ENCODE measurements around the gene GSX1. TPM values are rescaled to one million over a fixed set of nuclear protein-coding genes. Genes with fewer than 3 reads are reported as not detected.
A peak's percentile ranks its signal among the peaks of the same experiment; 100 is the strongest.
"Not testable (repeated sequence)": the region's sequence is repeated elsewhere in the genome, so short reads cannot be mapped to it uniquely, and the experiment has no call there.

The GSX1 gene
- total RNA-seq (not detected), polyA plus RNA-seq (not detected)
- long read RNA-seq, donor 1 = 0 reads
- long read RNA-seq, donor 2 = 0 reads
- long read RNA-seq, donor 3 = 0 reads

- Histone ChIP-seq H3K4me3 (peak within 1 kb of the TSS; percentile 24), H3K9me3 (peaks cover 0 to 4% of the 10 kb centered on the region in 2 donors), H3K36me3 (no peaks in the 10 kb centered on the region), H3K27ac (no peak within 1 kb of the TSS), H3K4me1 (ENCODE audit: insufficient read depth) (peaks cover 5% of the 10 kb centered on the region), H3K27me3 (peaks cover 5% of the 10 kb centered on the region)
- DNase-seq = peak in 4 of 5 donors; percentile 13 to 70 (median 43)
- TF ChIP-seq EP300 (IDR thresholded peaks at IDR 0.05) (no peak), POLR2A (IDR thresholded peaks at IDR 0.05) (no peak), CTCF (IDR thresholded peaks at IDR 0.05) (no peak)
- intact Hi-C loops (cut with DNase I) = no loop called here
- 2% methylated on average over 52 to 87 of the region's 87 CpGs for whole genome bisulfite sequencing, 3 donors
Observed at GRCh38 chr13:27792393-27793218, at the start of gene GSX1. GSX1 (plus strand) TSS chr13:27792483; CDS start chr13:27792691, 208 bp downstream.

- no peak overlapping the region for H3K4me3 ChIP-seq
- DNase-seq = no peak
- intact Hi-C loops (cut with DNase I) = no loop called here
- no peaks in the 10 kb centered on the region for H3K36me3 ChIP-seq
- 16 to 17% (median 17%) methylated on average over 7 of the region's 7 CpGs for WGBS, 3 donors
- no peaks in the 10 kb centered on the region for H3K27me3 ChIP-seq
- H3K4me1 ChIP-seq (ENCODE audit: insufficient read depth) = no peaks in the 10 kb centered on the region
- TF ChIP-seq POLR2A (IDR thresholded peaks at IDR 0.05) (no peak), EP300 (IDR thresholded peaks at IDR 0.05) (no peak), CTCF (IDR thresholded peaks at IDR 0.05) (no peak)
- H3K27ac ChIP-seq = no peak overlapping the region
- H3K9me3 ChIP-seq = no peaks in the 10 kb centered on the region
Observed at GRCh38 chr13:27744801-27745200, 47.5 kb upstream of the GSX1 start.

- Histone ChIP-seq H3K4me1 (ENCODE audit: insufficient read depth) (no peaks in the 10 kb centered on the region), H3K36me3 (no peaks in the 10 kb centered on the region), H3K27ac (no peak overlapping the region), H3K27me3 (no peaks in the 10 kb centered on the region), H3K9me3 (no peaks in the 10 kb centered on the region), H3K4me3 (no peak overlapping the region)
- intact Hi-C loops (cut with DNase I) = no loop called here
- TF ChIP-seq CTCF (IDR thresholded peaks at IDR 0.05) (no peak), EP300 (IDR thresholded peaks at IDR 0.05) (no peak), POLR2A (IDR thresholded peaks at IDR 0.05) (no peak)
- no peak for DNase-seq
- WGBS, 3 donors = 69 to 76% (median 75%) methylated on average over 5 of the region's 5 CpGs
Observed at GRCh38 chr13:27745301-27745700, 47.0 kb upstream of the GSX1 start.

- DNase-seq; H3K27ac ChIP-seq; intact Hi-C loops (cut with DNase I); H3K4me1 ChIP-seq (ENCODE audit: insufficient read depth); H3K27me3 ChIP-seq; H3K4me3 ChIP-seq; H3K9me3 ChIP-seq; H3K36me3 ChIP-seq: not testable (repeated sequence)
- 93 to 96% (median 95%) methylated on average over 20 to 21 of the region's 21 CpGs for WGBS, 3 donors
Observed at GRCh38 chr13:27748143-27748542, 44.1 kb upstream of the GSX1 start.

GRCh38 chr13:27751953-27752532 is 40.2 kb upstream of the GSX1 start:
- DNase-seq = no peak
- no peak overlapping the region for H3K4me3 ChIP-seq
- intact Hi-C loops (cut with DNase I) = no loop called here
- no peaks in the 10 kb centered on the region for H3K9me3 ChIP-seq
- no peaks in the 10 kb centered on the region for H3K4me1 ChIP-seq (ENCODE audit: insufficient read depth)
- TF ChIP-seq CTCF (IDR thresholded peaks at IDR 0.05) (no peak), EP300 (IDR thresholded peaks at IDR 0.05) (no peak), POLR2A (IDR thresholded peaks at IDR 0.05) (no peak)
- 24 to 25% (median 25%) methylated on average over 4 of the region's 4 CpGs for WGBS, 3 donors
- H3K27ac ChIP-seq = no peak overlapping the region
- no peaks in the 10 kb centered on the region for H3K27me3 ChIP-seq
- no peaks in the 10 kb centered on the region for H3K36me3 ChIP-seq
